PC-3 (cell line): ENCODE measurements around the gene LMCD1. TPM values are rescaled to one million over a fixed set of nuclear protein-coding genes. Genes with fewer than 3 reads are reported as not detected.

Experiments
- ATAC-seq: fragments of 200-7000 bp; cut with Tn5 transposase; 2 replicates; pipeline ENCODE4 v1.9.1; 2020; ENCODE audit warnings: mild to moderate bottlenecking, moderate library complexity
- BruUV-seq: library from RNA; stranded (reverse); fragments of 400-500 nt; replicated peaks from 2 replicates; lab custom pipeline; 2021; lab: Mats Ljungman, UMichigan
- CTCF ChIA-PET: fragments of 300-600 bp; sonication (Branson Sonifier 250); formaldehyde crosslinking; loops from one replicate; lab custom pipeline; 2022; ENCODE audit warnings: antibody characterized with exemption; lab: Charles Lee
- POLR2A ChIA-PET: fragments of 300-600 bp; sonication (Branson Sonifier 250); formaldehyde crosslinking; loops from one replicate; lab custom pipeline; 2022; ENCODE audit warnings: antibody characterized with exemption; ENCODE audit not compliant: unreplicated experiment; lab: Charles Lee
- DNase-seq: peaks from one replicate; pipeline ENCODE4 v3.0.0-alpha.2; 2015
- H2AFZ ChIP-seq: fragments of 300-600 bp; sonication (generic); 2 replicates; pipeline ENCODE4 v1.6.0; 2016; ENCODE audit warnings: antibody characterized with exemption, low read length
- H3F3A ChIP-seq: fragments of 300-600 bp; sonication (generic); one replicate; pipeline ENCODE4 v1.6.0; 2017; ENCODE audit warnings: antibody characterized with exemption, low read length, control low read depth, mild to moderate bottlenecking; ENCODE audit not compliant: unreplicated experiment
- H3K27ac ChIP-seq: fragments of 300-600 bp; sonication (generic); 2 replicates; pipeline ENCODE4 v1.5.1; 2016; ENCODE audit warnings: mild to moderate bottlenecking, low read length
- H3K27me3 ChIP-seq: fragments of 300-600 bp; sonication (generic); 2 replicates; pipeline ENCODE4 v1.6.1; 2016; ENCODE audit warnings: low read length, mixed read lengths
- H3K36me3 ChIP-seq: fragments of 300-600 bp; sonication (generic); 2 replicates; pipeline ENCODE4 v1.6.1; 2016; ENCODE audit warnings: low read depth, mixed run types, low read length, mixed read lengths
- H3K4me1 ChIP-seq: fragments of 300-600 bp; sonication (generic); 2 replicates; pipeline ENCODE4 v1.5.1; 2016; ENCODE audit warnings: low read length; ENCODE audit not compliant: insufficient read depth
- H3K4me2 ChIP-seq: fragments of 300-600 bp; sonication (generic); 2 replicates; pipeline ENCODE4 v1.6.0; 2016; ENCODE audit warnings: low read length
- H3K4me3 ChIP-seq: fragments of 300-600 bp; sonication (generic); 2 replicates; pipeline ENCODE4 v1.5.1; 2016; ENCODE audit warnings: mild to moderate bottlenecking, low read length, mixed read lengths
- H3K79me2 ChIP-seq: fragments of 300-600 bp; sonication (generic); 2 replicates; pipeline ENCODE4 v1.6.1; 2017; ENCODE audit warnings: low read length, mixed read lengths
- H3K9ac ChIP-seq: fragments of 300-600 bp; sonication (generic); 2 replicates; pipeline ENCODE4 v1.6.0; 2016; ENCODE audit warnings: mild to moderate bottlenecking, low read length
- H3K9me2 ChIP-seq: fragments of 300-600 bp; sonication (generic); replicated peaks from 2 replicates; pipeline ENCODE4 v1.6.1; 2016; ENCODE audit warnings: mixed run types, low read length, mixed read lengths
- H3K9me3 ChIP-seq: fragments of 300-600 bp; sonication (generic); 2 replicates; pipeline ENCODE4 v1.6.1; 2016; ENCODE audit warnings: low read length, mixed read lengths
- H4K20me1 ChIP-seq: fragments of 300-600 bp; sonication (generic); 2 replicates; pipeline ENCODE4 v1.6.1; 2016; ENCODE audit warnings: low read length, mixed read lengths
- EZH2 ChIP-seq: fragments of 300-600 bp; sonication (generic); IDR thresholded peaks from one replicate; pipeline ENCODE4 v1.6.1; 2017; ENCODE audit warnings: antibody characterized with exemption, mild to moderate bottlenecking, low read length; ENCODE audit not compliant: unreplicated experiment
- EZH2phosphoT487 ChIP-seq: fragments of 300-600 bp; sonication (generic); IDR thresholded peaks from 2 replicates; pipeline ENCODE4 v1.6.1; 2018; ENCODE audit warnings: mild to moderate bottlenecking, antibody characterized with exemption, low read length, borderline replicate concordance
- intact Hi-C: fragments of 100-400 bp; cut with micrococcal nuclease; formaldehyde crosslinking; loops from 2 replicates; pipeline ENCODE4 v1.9.0; 2023
- total RNA-seq: library from RNA; depleted of rRNA; stranded (reverse); fragments of >200 nt; gene quantifications from 2 replicates; pipeline ENCODE4 v1.2.3, GENCODE V29; 2014; rRNA removed
- TF ChIP-seq, protein P1 (sequence below): fragments of 300-600 bp; sonication (generic); conservative IDR thresholded peaks from 2 replicates; pipeline ENCODE4 v1.5.1; 2017; ENCODE audit warnings: antibody characterized with exemption, low read depth, mild to moderate bottlenecking, low read length

LMCD1 gene
- total RNA-seq, 1 experiment from 2014 or later = 9.1 TPM

DNA sequence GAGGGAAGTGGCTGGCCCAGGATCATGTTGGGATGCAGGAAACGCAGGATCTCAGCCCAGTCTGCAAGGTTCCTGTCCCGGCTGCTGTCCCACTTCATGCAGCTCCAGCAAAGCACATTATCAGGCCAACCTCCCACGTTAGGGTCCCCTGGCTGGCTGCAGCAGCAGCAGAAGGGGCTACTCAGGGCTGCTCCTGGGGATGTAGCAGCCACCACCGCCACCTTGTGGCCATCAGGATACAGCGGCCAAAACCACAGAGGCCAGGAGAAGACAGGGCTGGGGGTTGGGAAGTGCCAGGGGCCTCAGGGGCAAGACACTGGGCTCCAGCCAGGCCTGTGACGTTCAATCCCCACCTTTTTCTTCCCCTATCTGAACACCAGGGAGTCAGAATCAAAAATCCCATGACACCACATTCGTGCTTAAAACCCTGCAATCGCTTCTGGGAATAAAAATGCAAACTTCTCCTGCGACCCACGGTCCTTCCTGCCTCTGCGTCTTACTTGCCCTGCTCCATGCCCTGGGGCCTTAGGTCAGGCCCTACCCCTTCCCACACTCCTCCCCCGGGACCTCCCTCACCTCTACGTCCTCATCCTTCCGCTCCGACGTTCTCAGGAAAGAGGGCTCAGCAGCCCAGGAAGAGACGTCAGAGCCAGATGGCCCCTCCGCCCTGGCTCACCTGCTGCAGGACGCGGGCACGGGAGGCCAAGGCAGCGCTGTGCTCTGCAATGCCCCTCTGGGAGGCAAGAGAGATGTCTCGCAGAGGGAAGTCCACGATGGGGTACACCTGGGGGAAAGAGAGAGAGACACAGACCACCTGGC, 121.5 kb downstream of the LMCD1 start:
- H3K4me1 ChIP-seq = peaks cover 30% of the 10 kb centered on the region
- H3F3A ChIP-seq = no peaks in the 10 kb centered on the region
- CTCF ChIA-PET = interaction anchor here (0.9 to 1.1 kb wide), 2 partner anchors 140 to 181 kb away, joined by 3 to 4 read pairs; no protein-coding TSS in a partner anchor
- no peaks in the 10 kb centered on the region for H3K9me3 ChIP-seq
- H3K9me2 ChIP-seq = no peaks in the 10 kb centered on the region
- DNase-seq (peak; percentile 76), ATAC-seq (peak; percentile 89)
- H3K4me2 ChIP-seq = peak overlapping the region; percentile 38; the same call in 1 of the 2 replicates
- BruUV-seq = no TSS peak
- intact Hi-C loops = loop anchor here (1.0 to 10.0 kb wide), 3 partner anchors 141 to 298 kb away; no protein-coding TSS in a partner anchor
- H3K27ac ChIP-seq = no peak overlapping the region
- no peak overlapping the region for H3K4me3 ChIP-seq
- no peaks in the 10 kb centered on the region for H3K27me3 ChIP-seq
- peak overlapping the region; percentile 54 for H2AFZ ChIP-seq
- H4K20me1 ChIP-seq = no peaks in the 10 kb centered on the region
- H3K79me2 ChIP-seq = no peaks in the 10 kb centered on the region
- TF ChIP-seq EZH2 (no peak), EZH2phosphoT487 (no peak)
- TF ChIP-seq, protein P1, sequence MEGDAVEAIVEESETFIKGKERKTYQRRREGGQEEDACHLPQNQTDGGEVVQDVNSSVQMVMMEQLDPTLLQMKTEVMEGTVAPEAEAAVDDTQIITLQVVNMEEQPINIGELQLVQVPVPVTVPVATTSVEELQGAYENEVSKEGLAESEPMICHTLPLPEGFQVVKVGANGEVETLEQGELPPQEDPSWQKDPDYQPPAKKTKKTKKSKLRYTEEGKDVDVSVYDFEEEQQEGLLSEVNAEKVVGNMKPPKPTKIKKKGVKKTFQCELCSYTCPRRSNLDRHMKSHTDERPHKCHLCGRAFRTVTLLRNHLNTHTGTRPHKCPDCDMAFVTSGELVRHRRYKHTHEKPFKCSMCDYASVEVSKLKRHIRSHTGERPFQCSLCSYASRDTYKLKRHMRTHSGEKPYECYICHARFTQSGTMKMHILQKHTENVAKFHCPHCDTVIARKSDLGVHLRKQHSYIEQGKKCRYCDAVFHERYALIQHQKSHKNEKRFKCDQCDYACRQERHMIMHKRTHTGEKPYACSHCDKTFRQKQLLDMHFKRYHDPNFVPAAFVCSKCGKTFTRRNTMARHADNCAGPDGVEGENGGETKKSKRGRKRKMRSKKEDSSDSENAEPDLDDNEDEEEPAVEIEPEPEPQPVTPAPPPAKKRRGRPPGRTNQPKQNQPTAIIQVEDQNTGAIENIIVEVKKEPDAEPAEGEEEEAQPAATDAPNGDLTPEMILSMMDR = peak; percentile 98
- POLR2A ChIA-PET = no interaction called here
- no peaks in the 10 kb centered on the region for H3K36me3 ChIP-seq
- no peak overlapping the region for H3K9ac ChIP-seq

DNA sequence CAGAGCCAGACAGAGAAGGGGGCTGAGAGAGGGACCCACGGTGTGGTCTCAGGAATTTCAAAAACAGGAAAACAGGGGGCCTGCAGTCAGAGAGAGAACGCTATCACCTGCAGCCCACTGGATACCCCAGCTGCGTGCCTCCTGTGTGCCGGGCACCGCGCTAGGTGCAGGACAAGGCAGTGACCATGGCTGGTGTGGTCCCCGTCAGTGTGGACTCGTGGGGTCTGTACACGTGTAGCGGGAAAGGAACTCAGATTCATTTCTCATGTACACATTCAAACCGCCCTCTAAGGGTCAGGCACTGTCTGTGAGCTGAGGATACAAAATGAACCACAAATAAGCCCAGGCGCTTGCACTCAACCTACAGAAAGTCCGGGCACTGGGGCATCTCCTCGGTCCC, 122.1 kb downstream of the LMCD1 start:
- no peak for ATAC-seq
- no peaks in the 10 kb centered on the region for H3K27me3 ChIP-seq
- TF ChIP-seq, protein P1 = no peak
- no peak for TF ChIP-seq EZH2
- TF ChIP-seq EZH2phosphoT487 = no peak
- H3K4me1 ChIP-seq = peaks cover 31% of the 10 kb centered on the region
- H3K9me3 ChIP-seq = no peaks in the 10 kb centered on the region
- DNase-seq = no peak
- ChIA-PET POLR2A (no interaction called here), CTCF (interaction anchor here (0.7 to 1.2 kb wide), 2 partner anchors 101 to 179 kb away, joined by 3 read pairs; no protein-coding TSS in a partner anchor)
- H3F3A ChIP-seq = no peaks in the 10 kb centered on the region
- no peaks in the 10 kb centered on the region for H4K20me1 ChIP-seq
- BruUV-seq = no TSS peak
- H3K4me3 ChIP-seq = no peak overlapping the region
- no peaks in the 10 kb centered on the region for H3K36me3 ChIP-seq
- H3K4me2 ChIP-seq = no peak overlapping the region
- peak overlapping the region; percentile 54; the same call in 1 of the 2 replicates for H2AFZ ChIP-seq
- H3K79me2 ChIP-seq = no peaks in the 10 kb centered on the region
- intact Hi-C loops = loop anchor here (1.0 to 10.0 kb wide), 3 partner anchors 141 to 299 kb away; no protein-coding TSS in a partner anchor
- H3K9me2 ChIP-seq = no peaks in the 10 kb centered on the region
- H3K27ac ChIP-seq = no peak overlapping the region
- no peak overlapping the region for H3K9ac ChIP-seq

Other genes starting within 250 kb of the LMCD1 start
- gene SSUH2, start 143.0 kb downstream of the LMCD1 start, total RNA-seq = 0.44 TPM in 1 of 2 replicates, not detected in the other
- not detected in 2 replicates for gene CAV3, start 232.0 kb downstream of the LMCD1 start, total RNA-seq